HG03521 (cell line): ENCODE results near the gene PODXL2.

ENCODE experiments used
- ATAC-seq: cut with Tn5 transposase; IDR thresholded peaks from one replicate; pipeline ENCODE4 v1.9.1; 2021; ENCODE audit warnings: mild to moderate bottlenecking, moderate library complexity; ENCODE audit not compliant: unreplicated experiment

PODXL2 gene

GRCh38 chr3:127686512-127686894, 57.5 kb downstream of the PODXL2 start:
- ATAC-seq: no peak

GRCh38 chr3:127687228-127687737, 58.3 kb downstream of the PODXL2 start:
- ATAC-seq: no peak

DNA sequence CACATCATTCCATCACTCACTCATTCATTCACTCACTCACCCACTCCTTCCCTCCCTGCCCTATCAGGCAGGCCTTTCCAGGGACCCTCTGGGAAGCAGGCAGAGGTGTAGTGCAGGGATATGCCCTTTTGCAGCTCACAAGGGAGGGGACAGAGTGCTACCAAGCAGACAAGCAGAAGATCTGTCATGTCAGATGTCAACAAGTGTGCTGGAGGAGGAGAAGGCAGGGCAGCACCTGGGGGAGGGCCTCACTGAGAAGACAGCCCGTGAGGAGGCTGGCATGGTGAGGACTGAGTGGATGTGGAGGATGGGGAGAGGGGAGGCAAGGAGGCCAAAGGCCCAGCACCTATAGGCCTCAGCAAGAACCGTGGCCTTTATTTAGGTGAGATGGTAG, 59.0 kb downstream of the PODXL2 start:
- no peak for ATAC-seq

- no peak for ATAC-seq
Observed at GRCh38 chr3:127688416-127689265, 59.7 kb downstream of the PODXL2 start.

DNA sequence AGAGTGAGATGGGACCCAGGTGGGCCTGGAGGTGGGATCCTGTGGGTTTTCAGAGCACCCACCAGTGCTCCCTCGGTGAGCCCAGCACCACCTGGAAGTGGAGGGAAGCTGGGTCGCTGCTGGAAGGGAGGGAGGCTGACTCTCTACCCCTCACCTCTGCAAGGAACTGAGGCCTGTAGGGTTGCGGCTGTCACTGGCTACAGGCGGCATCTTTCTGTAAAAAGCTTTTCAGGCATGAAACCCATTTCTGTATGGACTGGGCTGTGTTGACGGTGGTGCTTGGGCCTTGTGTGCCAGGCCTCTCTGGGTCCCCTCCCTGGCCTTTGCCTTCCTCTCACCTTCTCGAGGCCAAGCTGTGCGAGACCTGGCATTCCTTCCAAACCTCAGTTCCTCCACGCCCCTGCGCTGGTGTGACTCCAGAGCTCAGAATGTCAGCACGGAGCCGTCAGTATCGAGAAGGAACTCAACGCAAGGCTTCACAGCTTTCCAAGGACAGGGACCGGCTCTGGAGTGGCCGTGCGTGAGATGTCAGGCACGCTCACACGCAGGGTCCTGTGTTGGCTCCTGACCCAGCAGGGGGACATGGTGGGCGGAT, 60.4 kb downstream of the PODXL2 start:
- ATAC-seq: no peak

DNA sequence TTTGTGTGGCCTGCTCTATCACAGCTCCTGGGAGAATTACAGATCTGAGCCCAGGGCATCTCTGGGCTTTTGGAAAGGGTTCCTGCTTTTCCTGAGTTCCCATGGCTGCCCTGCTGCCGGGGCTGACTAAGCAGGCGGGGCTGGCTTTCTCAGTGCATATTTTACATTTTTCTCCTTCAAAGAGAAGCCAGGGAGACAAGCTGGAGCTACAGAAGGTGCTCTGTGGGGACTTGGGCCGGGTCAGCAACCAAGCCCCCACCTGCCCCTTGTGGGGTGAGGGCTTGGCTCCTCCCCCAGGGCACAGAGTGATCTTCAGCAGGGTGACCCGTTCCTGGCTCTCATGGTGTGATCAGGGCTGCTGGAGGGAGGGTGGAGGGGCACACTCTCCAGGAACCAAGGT, 61.1 kb downstream of the PODXL2 start:
- ATAC-seq: no peak

DNA sequence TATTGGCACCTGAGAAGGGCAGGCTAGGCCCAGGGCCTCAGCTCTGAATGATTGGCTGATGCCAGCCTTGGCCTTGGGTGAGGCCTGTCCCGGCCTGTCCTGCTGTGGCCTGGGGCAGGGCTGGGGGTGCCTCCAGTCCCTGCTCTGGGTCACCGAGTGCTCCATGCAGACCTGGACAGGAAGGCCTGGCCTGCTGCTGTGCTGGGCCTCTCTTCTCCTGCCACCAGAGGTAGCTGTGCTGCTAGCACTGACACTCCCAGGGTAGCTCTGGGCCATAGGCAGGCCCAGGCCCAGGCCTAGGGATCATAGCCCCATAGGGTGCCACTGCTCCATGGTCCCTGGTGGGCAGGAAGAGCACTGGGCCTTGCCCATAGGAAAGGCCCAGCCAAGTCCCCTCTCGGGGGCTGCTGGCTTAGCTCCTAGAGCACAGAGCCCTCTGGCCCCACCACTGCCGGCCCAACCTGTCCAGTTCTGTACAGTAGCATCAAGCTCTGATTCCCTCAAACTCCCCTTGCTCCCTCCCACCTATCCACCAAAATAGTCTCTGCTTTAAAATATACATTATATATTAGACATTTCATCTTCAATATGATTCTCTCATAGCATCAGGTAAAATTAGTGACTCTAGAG, 62.0 kb downstream of the PODXL2 start:
- ATAC-seq: no peak

DNA sequence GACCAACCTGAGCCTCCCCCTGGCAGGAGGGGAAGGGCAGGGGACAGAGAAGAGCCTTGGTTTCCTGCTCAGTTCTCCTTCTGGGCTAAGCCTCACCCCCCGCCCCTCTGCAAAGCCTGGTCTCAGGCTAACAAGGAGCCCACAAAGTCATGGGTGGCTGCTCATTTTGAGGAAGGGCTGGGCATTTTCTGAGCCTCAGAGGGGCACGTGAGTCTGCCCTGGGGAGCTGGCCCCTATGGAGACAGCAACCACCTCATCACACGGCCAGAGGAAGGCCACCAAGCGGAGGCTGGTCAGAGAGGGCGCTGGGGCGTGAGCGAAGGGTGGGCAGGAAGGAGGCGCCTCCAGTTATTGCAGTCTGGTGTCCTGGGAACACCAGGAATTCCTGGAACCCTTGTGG, 62.5 kb downstream of the PODXL2 start:
- no peak for ATAC-seq

- ATAC-seq: no peak
Observed at GRCh38 chr3:127691974-127692373, 63.0 kb downstream of the PODXL2 start.

GRCh38 chr3:127692501-127693335, 63.7 kb downstream of the PODXL2 start:
- ATAC-seq: no peak

GRCh38 chr3:127693336-127693843, 64.4 kb downstream of the PODXL2 start:
- ATAC-seq: no peak

GRCh38 chr3:127694467-127695215, 65.7 kb downstream of the PODXL2 start:
- no peak for ATAC-seq

- ATAC-seq: peak; percentile 54
Observed at GRCh38 chr3:127697551-127698240, 68.7 kb downstream of the PODXL2 start.

GRCh38 chr3:127698286-127698685, 69.3 kb downstream of the PODXL2 start:
- ATAC-seq: no peak

DNA sequence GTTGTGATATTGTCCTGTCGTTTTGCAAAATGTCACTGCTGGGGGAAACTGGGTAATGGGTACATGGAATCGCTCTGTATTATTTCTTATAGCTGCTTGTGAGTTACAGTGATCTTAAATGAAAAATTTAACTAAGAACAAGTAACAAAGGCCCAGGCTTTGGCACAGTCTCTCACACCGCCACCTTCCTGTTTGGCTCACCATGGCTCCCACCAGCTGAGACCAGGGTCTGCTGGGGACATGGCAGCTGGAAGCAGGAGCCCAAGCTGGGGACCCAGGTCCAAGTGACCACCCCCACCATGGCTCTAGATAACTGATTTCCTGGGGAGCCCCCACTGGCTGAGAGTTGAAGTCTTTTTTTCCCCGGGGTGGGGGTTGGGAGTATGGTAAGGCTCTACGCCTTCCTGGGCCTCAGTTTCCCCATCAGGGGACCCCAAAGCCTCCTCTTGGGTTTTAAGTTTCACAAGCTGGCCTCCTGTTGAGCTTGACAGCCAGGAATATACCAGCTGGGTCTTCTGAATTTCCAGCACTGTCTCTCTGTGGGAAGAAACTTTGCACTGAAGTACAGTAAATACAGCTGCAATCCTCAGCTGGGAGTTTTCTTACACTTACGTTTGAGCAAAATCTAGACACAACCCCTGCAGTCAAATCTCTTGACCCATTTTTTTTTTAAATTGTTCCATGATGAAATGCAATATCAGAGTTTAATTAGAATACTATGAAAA, 69.9 kb downstream of the PODXL2 start:
- ATAC-seq: no peak

DNA sequence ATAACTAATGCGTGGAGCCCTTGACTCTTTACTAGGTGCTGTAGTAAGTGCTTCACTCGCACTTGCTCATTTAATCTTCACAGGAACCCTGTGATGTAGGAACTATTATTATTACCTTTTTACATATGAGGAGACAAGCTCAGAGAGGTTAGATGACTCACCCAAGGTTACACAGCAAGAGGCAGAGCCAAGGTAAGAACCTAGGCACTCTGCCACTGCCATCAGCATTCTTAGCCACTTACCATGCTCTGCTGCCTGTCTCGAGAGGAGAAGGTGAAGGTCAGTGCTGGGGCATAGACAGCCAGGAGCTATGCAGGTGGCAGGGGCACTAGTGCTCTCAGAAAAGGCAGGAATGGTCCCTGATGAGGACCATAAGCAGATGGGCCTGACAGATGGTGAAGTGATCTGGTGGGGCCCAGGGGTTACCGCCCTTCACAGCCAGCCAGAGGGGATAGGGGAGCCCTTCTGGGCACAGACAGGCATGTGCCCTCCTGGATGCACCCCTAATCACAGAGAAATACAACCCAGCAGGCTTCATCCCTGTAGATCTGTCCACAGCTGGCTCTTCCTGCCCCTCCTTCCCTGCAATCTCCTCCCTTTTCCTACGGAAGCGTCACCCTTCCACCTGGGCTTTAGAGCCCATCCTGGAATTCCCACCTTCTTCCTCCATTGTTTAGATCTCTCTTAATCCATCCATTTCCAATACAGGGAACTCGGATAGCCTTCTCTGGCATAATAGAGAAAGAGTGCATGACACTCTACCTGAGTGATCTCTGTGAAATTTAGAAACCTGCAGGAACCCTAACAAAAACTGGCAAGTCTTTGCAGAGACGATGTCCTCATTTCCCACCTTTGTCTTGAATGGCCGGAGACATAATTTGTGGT, 70.7 kb downstream of the PODXL2 start:
- no peak for ATAC-seq

- ATAC-seq: no peak
Observed at GRCh38 chr3:127700406-127700805, 71.4 kb downstream of the PODXL2 start.
